PC-3 (cell line): ENCODE data around the gene MAP3K20.

ENCODE experiments used
- CTCF ChIP-seq: fragments of 300-600 bp; sonication (generic); conservative IDR thresholded peaks from 2 replicates; pipeline ENCODE4 v1.5.1; 2017; ENCODE audit warnings: antibody characterized with exemption, low read depth, mild to moderate bottlenecking, low read length
- EZH2 ChIP-seq: fragments of 300-600 bp; sonication (generic); IDR thresholded peaks from one replicate; pipeline ENCODE4 v1.6.1; 2017; ENCODE audit warnings: antibody characterized with exemption, mild to moderate bottlenecking, low read length; ENCODE audit not compliant: unreplicated experiment
- EZH2phosphoT487 ChIP-seq: fragments of 300-600 bp; sonication (generic); IDR thresholded peaks from 2 replicates; pipeline ENCODE4 v1.6.1; 2018; ENCODE audit warnings: mild to moderate bottlenecking, antibody characterized with exemption, low read length, borderline replicate concordance

- TF ChIP-seq CTCF (no peak), EZH2phosphoT487 (no peak), EZH2 (no peak)
Observed at GRCh38 chr2:173048522-173048896, 27.1 kb upstream of the MAP3K20 start.
